GM23338 (cell line): ENCODE measurements around the gene COBLL1. TPM values are rescaled to one million over a fixed set of nuclear protein-coding genes. Genes with fewer than 3 reads are reported as not detected.

Experiments
- ATAC-seq: fragments of 200-7000 bp; cut with Tn5 transposase; 3 replicates; pipeline ENCODE4 v1.9.1; 2020
- DNase-seq: peaks from one replicate; pipeline ENCODE4 v3.0.0-alpha.2; 2015; ENCODE audit warnings: low spot score
- H2AFZ ChIP-seq: fragments of 200-600 bp; sonication (generic); 2 replicates; pipeline ENCODE4 v1.8.0; 2016; ENCODE audit warnings: antibody characterized with exemption, mild to moderate bottlenecking, moderate library complexity
- H3F3A ChIP-seq: fragments of 200-600 bp; sonication (generic); replicated peaks from 2 replicates; pipeline ENCODE4 v1.8.0; 2017; ENCODE audit warnings: antibody characterized with exemption, mixed run types, low read depth
- H3K27ac ChIP-seq: fragments of 200-600 bp; sonication (generic); 2 replicates; pipeline ENCODE4 v1.6.1; 2016; ENCODE audit warnings: low read depth
- H3K27me3 ChIP-seq: fragments of 200-600 bp; sonication (generic); 2 replicates; pipeline ENCODE4 v1.8.0; 2016; ENCODE audit warnings: mild to moderate bottlenecking, mixed run types, moderate library complexity; ENCODE audit not compliant: insufficient read depth
- H3K36me3 ChIP-seq: fragments of 200-600 bp; sonication (generic); 2 replicates; pipeline ENCODE4 v1.8.0; 2016; ENCODE audit warnings: mild to moderate bottlenecking; ENCODE audit not compliant: insufficient read depth
- H3K4me1 ChIP-seq: fragments of 200-600 bp; sonication (generic); 2 replicates; pipeline ENCODE4 v1.8.0; 2016; ENCODE audit warnings: mild to moderate bottlenecking, moderate library complexity; ENCODE audit not compliant: insufficient read depth
- H3K4me2 ChIP-seq: fragments of 200-600 bp; sonication (generic); 2 replicates; pipeline ENCODE4 v1.7.1; 2017; ENCODE audit warnings: mixed run types
- H3K4me3 ChIP-seq: fragments of 200-600 bp; sonication (generic); 2 replicates; pipeline ENCODE4 v1.6.1; 2016; ENCODE audit warnings: mixed run types
- H3K79me2 ChIP-seq: fragments of 200-600 bp; sonication (generic); replicated peaks from 2 replicates; pipeline ENCODE4 v1.8.0; 2017; ENCODE audit warnings: mild to moderate bottlenecking; ENCODE audit not compliant: insufficient read depth
- H3K9me2 ChIP-seq: fragments of 200-600 bp; sonication (generic); 2 replicates; pipeline ENCODE4 v1.8.0; 2017; ENCODE audit not compliant: insufficient read depth
- H4K20me1 ChIP-seq: fragments of 200-600 bp; sonication (generic); replicated peaks from 2 replicates; pipeline ENCODE4 v1.8.0; 2017; ENCODE audit warnings: mild to moderate bottlenecking; ENCODE audit not compliant: insufficient read depth
- H3K27ac Mint-ChIP-seq: 2 replicates; pipeline ENCODE4 v1.8.0; 2020; ENCODE audit warnings: inconsistent platforms, mild to moderate bottlenecking, moderate library complexity, mixed read lengths
- H3K27me3 Mint-ChIP-seq: 3 replicates; pipeline ENCODE4 v1.8.0; 2022; ENCODE audit warnings: low read depth, mild to moderate bottlenecking, moderate library complexity, mixed read lengths, inconsistent platforms; ENCODE audit not compliant: insufficient read depth, poor library complexity
- H3K36me3 Mint-ChIP-seq: 3 replicates; pipeline ENCODE4 v1.8.0; 2021; ENCODE audit warnings: low read depth, mild to moderate bottlenecking, inconsistent platforms, moderate library complexity, mixed read lengths
- H3K4me1 Mint-ChIP-seq: 3 replicates; pipeline ENCODE4 v1.8.0; 2020; ENCODE audit warnings: mild to moderate bottlenecking, inconsistent platforms, mixed read lengths
- H3K4me3 Mint-ChIP-seq: 3 replicates; pipeline ENCODE4 v1.8.0; 2021; ENCODE audit warnings: moderate library complexity, mild to moderate bottlenecking, inconsistent platforms, mixed read lengths
- H3K9me3 Mint-ChIP-seq: 3 replicates; pipeline ENCODE4 v1.8.0; 2020; ENCODE audit warnings: moderate library complexity, mild to moderate bottlenecking, inconsistent platforms, mixed read lengths
- CREB1 ChIP-seq: fragments of 250-450 bp; sonication (Bioruptor Pico); IDR thresholded peaks from 2 replicates; pipeline ENCODE4 v1.5.0; 2020; ENCODE audit warnings: low read depth, mild to moderate bottlenecking, moderate library complexity
- EZH2 ChIP-seq: fragments of 200-600 bp; sonication (generic); IDR thresholded peaks from one replicate; pipeline ENCODE4 v1.8.0; 2017; ENCODE audit warnings: antibody characterized with exemption, mild to moderate bottlenecking, low read depth; ENCODE audit not compliant: unreplicated experiment
- EZH2phosphoT487 ChIP-seq: fragments of 200-600 bp; sonication (generic); IDR thresholded peaks from one replicate; pipeline ENCODE4 v1.8.1; 2018; ENCODE audit warnings: antibody characterized with exemption; ENCODE audit not compliant: unreplicated experiment
- JUNB ChIP-seq: IDR thresholded peaks from one replicate; pipeline ENCODE4 v1.6.1; 2016; ENCODE audit warnings: antibody characterized with exemption; ENCODE audit not compliant: unreplicated experiment
- NANOG ChIP-seq: IDR thresholded peaks from 2 replicates; pipeline ENCODE4 v1.6.1; 2016; ENCODE audit warnings: antibody characterized with exemption, borderline replicate concordance
- POLR2AphosphoS5 ChIP-seq: IDR thresholded peaks from 2 replicates; pipeline ENCODE4 v1.6.1; 2016; ENCODE audit warnings: antibody characterized with exemption, low read depth
- STAT1 ChIP-seq: IDR thresholded peaks from one replicate; pipeline ENCODE4 v1.6.1; 2016; ENCODE audit warnings: antibody characterized with exemption; ENCODE audit not compliant: unreplicated experiment
- ZNF114 ChIP-seq: fragments of 250-450 bp; sonication (Bioruptor Pico); IDR thresholded peaks from 2 replicates; pipeline ENCODE4 v1.5.0; 2020; ENCODE audit warnings: mild to moderate bottlenecking, moderate library complexity
- ZNF331 ChIP-seq: fragments of 250-450 bp; sonication (Bioruptor Pico); IDR thresholded peaks from 2 replicates; pipeline ENCODE4 v1.5.0; 2020; ENCODE audit warnings: low read depth, mild to moderate bottlenecking, moderate library complexity
- polyA plus RNA-seq: library from polyadenylated mRNA; unstranded; fragments of >200 nt; fragmentation: Nextera tagmentation; extraction: Ambion mirVana; gene quantifications from 2 replicates; pipeline ENCODE4 v1.2.1, GENCODE V29; 2016
- total RNA-seq: library from RNA; depleted of rRNA; stranded (reverse); fragments of >200 nt; shearing (Covaris generic); gene quantifications from 2 replicates; pipeline ENCODE4 v1.2.3, GENCODE V29; 2014
- TF ChIP-seq, protein P1 (sequence below): IDR thresholded peaks from 2 replicates; pipeline ENCODE4 v1.6.1; 2016; ENCODE audit warnings: antibody characterized with exemption
- TF ChIP-seq, protein P2 (sequence below), 2 experiments: fragments of 200-600 bp in 1 of 2; sonication (generic) in 1 of 2; conservative IDR thresholded peaks; 2 replicates each; pipeline versions ENCODE4 v1.5.1 to v1.6.1; 2016 to 2017; ENCODE audit warnings: antibody characterized with exemption in 2 of 2, low read depth in 2 of 2, mild to moderate bottlenecking in 2 of 2, moderate library complexity in 1 of 2
- TF ChIP-seq, protein P3 (sequence below): fragments of 250-450 bp; sonication (Bioruptor Pico); IDR thresholded peaks from 2 replicates; pipeline ENCODE4 v1.5.0; 2020; ENCODE audit warnings: mild to moderate bottlenecking, moderate library complexity
- TF ChIP-seq, protein P4 (sequence below): IDR thresholded peaks from one replicate; pipeline ENCODE4 v1.6.1; 2018; ENCODE audit warnings: antibody characterized with exemption; ENCODE audit not compliant: unreplicated experiment

COBLL1 gene
- total and polyA plus RNA-seq, 2 experiments from 2014 or later, result 2.9 to 7.4 TPM

DNA sequence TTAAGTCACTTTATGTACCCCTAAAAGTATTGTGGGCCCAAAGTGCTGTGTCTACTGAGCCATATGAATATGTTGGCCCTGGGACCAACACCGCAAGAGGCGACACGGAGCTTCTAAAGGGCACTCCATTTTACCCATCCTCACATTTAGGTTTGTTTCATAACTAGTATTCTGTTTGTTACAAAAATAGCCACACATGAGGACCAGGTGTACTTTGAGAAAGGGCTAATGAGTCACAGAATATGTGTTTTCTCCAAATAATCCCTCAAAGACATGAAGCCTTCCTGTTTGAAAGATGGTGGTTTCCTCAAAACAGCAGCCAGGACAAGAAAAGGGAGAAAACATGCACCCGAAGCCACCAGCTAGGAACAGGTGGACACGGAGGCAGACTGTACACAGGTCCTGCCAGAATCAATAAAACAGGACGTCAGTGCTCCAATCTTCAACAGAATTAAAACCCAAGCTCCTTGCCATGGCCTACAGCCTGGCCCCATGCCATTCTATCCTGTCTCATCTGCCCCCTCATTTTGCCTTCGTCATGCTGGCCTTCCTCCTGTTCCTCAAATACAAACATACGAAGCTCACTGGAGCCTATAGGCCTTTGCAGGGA is 198.6 kb downstream of the COBLL1 start:
- no peaks in the 10 kb centered on the region for H3K27me3 ChIP-seq
- peaks cover 5% of the 10 kb centered on the region for H3K4me1 Mint-ChIP-seq
- H3K4me2 ChIP-seq, result no peak overlapping the region
- H3K79me2 ChIP-seq, result no peaks in the 10 kb centered on the region
- H3K4me1 ChIP-seq, result no peaks in the 10 kb centered on the region
- no peaks in the 10 kb centered on the region for H3F3A ChIP-seq
- H3K27ac Mint-ChIP-seq, result no peak overlapping the region
- ATAC-seq (no peak), DNase-seq (no peak)
- no peaks in the 10 kb centered on the region for H3K9me2 ChIP-seq
- no peak overlapping the region for H2AFZ ChIP-seq
- H3K9me3 Mint-ChIP-seq, result peaks cover 6% of the 10 kb centered on the region
- no peaks in the 10 kb centered on the region for H4K20me1 ChIP-seq
- no peaks in the 10 kb centered on the region; the same call in 2 of the 3 replicates for H3K36me3 Mint-ChIP-seq
- no peaks in the 10 kb centered on the region for H3K36me3 ChIP-seq
- H3K4me3 Mint-ChIP-seq, result no peak overlapping the region
- H3K4me3 ChIP-seq, result no peak overlapping the region
- H3K27ac ChIP-seq, result no peak overlapping the region
- no peak for TF ChIP-seq CREB1
- no peak for TF ChIP-seq ZNF331 (CRISPR knock-in tag)
- TF ChIP-seq STAT1, result no peak
- no peak for TF ChIP-seq ZNF114 (CRISPR knock-in tag)
- TF ChIP-seq NANOG, result no peak
- TF ChIP-seq JUNB, result no peak
- TF ChIP-seq, protein P1, sequence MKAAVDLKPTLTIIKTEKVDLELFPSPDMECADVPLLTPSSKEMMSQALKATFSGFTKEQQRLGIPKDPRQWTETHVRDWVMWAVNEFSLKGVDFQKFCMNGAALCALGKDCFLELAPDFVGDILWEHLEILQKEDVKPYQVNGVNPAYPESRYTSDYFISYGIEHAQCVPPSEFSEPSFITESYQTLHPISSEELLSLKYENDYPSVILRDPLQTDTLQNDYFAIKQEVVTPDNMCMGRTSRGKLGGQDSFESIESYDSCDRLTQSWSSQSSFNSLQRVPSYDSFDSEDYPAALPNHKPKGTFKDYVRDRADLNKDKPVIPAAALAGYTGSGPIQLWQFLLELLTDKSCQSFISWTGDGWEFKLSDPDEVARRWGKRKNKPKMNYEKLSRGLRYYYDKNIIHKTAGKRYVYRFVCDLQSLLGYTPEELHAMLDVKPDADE, result no peak
- TF ChIP-seq, protein P2, sequence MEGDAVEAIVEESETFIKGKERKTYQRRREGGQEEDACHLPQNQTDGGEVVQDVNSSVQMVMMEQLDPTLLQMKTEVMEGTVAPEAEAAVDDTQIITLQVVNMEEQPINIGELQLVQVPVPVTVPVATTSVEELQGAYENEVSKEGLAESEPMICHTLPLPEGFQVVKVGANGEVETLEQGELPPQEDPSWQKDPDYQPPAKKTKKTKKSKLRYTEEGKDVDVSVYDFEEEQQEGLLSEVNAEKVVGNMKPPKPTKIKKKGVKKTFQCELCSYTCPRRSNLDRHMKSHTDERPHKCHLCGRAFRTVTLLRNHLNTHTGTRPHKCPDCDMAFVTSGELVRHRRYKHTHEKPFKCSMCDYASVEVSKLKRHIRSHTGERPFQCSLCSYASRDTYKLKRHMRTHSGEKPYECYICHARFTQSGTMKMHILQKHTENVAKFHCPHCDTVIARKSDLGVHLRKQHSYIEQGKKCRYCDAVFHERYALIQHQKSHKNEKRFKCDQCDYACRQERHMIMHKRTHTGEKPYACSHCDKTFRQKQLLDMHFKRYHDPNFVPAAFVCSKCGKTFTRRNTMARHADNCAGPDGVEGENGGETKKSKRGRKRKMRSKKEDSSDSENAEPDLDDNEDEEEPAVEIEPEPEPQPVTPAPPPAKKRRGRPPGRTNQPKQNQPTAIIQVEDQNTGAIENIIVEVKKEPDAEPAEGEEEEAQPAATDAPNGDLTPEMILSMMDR (conservative IDR thresholded peaks at IDR 0.05; ENCODE audit: low read depth in 2 of 2), result no peak
- TF ChIP-seq POLR2AphosphoS5, result no peak
- TF ChIP-seq EZH2, result no peak
- TF ChIP-seq, protein P3, sequence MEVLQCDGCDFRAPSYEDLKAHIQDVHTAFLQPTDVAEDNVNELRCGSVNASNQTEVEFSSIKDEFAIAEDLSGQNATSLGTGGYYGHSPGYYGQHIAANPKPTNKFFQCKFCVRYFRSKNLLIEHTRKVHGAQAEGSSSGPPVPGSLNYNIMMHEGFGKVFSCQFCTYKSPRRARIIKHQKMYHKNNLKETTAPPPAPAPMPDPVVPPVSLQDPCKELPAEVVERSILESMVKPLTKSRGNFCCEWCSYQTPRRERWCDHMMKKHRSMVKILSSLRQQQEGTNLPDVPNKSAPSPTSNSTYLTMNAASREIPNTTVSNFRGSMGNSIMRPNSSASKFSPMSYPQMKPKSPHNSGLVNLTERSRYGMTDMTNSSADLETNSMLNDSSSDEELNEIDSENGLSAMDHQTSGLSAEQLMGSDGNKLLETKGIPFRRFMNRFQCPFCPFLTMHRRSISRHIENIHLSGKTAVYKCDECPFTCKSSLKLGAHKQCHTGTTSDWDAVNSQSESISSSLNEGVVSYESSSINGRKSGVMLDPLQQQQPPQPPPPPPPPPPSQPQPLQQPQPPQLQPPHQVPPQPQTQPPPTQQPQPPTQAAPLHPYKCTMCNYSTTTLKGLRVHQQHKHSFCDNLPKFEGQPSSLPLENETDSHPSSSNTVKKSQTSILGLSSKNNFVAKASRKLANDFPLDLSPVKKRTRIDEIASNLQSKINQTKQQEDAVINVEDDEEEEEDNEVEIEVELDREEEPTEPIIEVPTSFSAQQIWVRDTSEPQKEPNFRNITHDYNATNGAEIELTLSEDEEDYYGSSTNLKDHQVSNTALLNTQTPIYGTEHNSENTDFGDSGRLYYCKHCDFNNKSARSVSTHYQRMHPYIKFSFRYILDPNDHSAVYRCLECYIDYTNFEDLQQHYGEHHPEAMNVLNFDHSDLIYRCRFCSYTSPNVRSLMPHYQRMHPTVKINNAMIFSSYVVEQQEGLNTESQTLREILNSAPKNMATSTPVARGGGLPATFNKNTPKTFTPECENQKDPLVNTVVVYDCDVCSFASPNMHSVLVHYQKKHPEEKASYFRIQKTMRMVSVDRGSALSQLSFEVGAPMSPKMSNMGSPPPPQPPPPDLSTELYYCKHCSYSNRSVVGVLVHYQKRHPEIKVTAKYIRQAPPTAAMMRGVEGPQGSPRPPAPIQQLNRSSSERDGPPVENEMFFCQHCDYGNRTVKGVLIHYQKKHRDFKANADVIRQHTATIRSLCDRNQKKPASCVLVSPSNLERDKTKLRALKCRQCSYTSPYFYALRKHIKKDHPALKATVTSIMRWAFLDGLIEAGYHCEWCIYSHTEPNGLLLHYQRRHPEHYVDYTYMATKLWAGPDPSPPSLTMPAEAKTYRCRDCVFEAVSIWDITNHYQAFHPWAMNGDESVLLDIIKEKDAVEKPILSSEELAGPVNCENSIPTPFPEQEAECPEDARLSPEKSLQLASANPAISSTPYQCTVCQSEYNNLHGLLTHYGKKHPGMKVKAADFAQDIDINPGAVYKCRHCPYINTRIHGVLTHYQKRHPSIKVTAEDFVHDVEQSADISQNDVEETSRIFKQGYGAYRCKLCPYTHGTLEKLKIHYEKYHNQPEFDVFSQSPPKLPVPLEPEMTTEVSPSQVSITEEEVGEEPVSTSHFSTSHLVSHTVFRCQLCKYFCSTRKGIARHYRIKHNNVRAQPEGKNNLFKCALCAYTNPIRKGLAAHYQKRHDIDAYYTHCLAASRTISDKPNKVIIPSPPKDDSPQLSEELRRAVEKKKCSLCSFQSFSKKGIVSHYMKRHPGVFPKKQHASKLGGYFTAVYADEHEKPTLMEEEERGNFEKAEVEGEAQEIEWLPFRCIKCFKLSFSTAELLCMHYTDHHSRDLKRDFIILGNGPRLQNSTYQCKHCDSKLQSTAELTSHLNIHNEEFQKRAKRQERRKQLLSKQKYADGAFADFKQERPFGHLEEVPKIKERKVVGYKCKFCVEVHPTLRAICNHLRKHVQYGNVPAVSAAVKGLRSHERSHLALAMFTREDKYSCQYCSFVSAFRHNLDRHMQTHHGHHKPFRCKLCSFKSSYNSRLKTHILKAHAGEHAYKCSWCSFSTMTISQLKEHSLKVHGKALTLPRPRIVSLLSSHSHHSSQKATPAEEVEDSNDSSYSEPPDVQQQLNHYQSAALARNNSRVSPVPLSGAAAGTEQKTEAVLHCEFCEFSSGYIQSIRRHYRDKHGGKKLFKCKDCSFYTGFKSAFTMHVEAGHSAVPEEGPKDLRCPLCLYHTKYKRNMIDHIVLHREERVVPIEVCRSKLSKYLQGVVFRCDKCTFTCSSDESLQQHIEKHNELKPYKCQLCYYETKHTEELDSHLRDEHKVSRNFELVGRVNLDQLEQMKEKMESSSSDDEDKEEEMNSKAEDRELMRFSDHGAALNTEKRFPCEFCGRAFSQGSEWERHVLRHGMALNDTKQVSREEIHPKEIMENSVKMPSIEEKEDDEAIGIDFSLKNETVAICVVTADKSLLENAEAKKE (CRISPR knock-in tag), result no peak
- TF ChIP-seq EZH2phosphoT487, result no peak
- TF ChIP-seq, protein P4, sequence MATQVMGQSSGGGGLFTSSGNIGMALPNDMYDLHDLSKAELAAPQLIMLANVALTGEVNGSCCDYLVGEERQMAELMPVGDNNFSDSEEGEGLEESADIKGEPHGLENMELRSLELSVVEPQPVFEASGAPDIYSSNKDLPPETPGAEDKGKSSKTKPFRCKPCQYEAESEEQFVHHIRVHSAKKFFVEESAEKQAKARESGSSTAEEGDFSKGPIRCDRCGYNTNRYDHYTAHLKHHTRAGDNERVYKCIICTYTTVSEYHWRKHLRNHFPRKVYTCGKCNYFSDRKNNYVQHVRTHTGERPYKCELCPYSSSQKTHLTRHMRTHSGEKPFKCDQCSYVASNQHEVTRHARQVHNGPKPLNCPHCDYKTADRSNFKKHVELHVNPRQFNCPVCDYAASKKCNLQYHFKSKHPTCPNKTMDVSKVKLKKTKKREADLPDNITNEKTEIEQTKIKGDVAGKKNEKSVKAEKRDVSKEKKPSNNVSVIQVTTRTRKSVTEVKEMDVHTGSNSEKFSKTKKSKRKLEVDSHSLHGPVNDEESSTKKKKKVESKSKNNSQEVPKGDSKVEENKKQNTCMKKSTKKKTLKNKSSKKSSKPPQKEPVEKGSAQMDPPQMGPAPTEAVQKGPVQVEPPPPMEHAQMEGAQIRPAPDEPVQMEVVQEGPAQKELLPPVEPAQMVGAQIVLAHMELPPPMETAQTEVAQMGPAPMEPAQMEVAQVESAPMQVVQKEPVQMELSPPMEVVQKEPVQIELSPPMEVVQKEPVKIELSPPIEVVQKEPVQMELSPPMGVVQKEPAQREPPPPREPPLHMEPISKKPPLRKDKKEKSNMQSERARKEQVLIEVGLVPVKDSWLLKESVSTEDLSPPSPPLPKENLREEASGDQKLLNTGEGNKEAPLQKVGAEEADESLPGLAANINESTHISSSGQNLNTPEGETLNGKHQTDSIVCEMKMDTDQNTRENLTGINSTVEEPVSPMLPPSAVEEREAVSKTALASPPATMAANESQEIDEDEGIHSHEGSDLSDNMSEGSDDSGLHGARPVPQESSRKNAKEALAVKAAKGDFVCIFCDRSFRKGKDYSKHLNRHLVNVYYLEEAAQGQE, result no peak
- no peaks in the 10 kb centered on the region for H3K27me3 Mint-ChIP-seq
